OCI-LY1 (cell line): Measurements from ENCODE around the gene GPATCH3.

Experiments used
- H2AFZ ChIP-seq: fragments of 200-600 bp; sonication (generic), shearing (Covaris generic); 2 replicates; pipeline ENCODE4 v1.6.0; 2014; ENCODE audit warnings: antibody characterized with exemption, mild to moderate bottlenecking, low read length
- H3F3A ChIP-seq: fragments of 200-600 bp; sonication (generic), shearing (Covaris generic); 2 replicates; pipeline ENCODE4 v1.6.0; 2014; ENCODE audit warnings: mild to moderate bottlenecking, antibody characterized with exemption, low read length, moderate library complexity; ENCODE audit not compliant: insufficient read depth
- H3K27ac ChIP-seq: fragments of 200-600 bp; sonication (generic); 2 replicates; pipeline ENCODE4 v1.5.1; 2014; ENCODE audit warnings: low read length, mixed run types, mild to moderate bottlenecking, low read depth; ENCODE audit not compliant: poor library complexity, severe bottlenecking
- H3K27me3 ChIP-seq: fragments of 200-600 bp; sonication (generic); 2 replicates; pipeline ENCODE4 v1.6.0; 2014; ENCODE audit warnings: antibody characterized with exemption, mild to moderate bottlenecking, low read length, moderate library complexity; ENCODE audit not compliant: insufficient read depth
- H3K36me3 ChIP-seq: fragments of 200-600 bp; sonication (generic); 2 replicates; pipeline ENCODE4 v1.6.1; 2014; ENCODE audit warnings: mild to moderate bottlenecking, antibody characterized with exemption, low read length, moderate library complexity, mixed read lengths; ENCODE audit not compliant: insufficient read depth
- H3K4me1 ChIP-seq: fragments of 200-600 bp; sonication (generic); 2 replicates; pipeline ENCODE4 v1.5.1; 2014; ENCODE audit warnings: mild to moderate bottlenecking, low read length, moderate library complexity; ENCODE audit not compliant: insufficient read depth, severe bottlenecking
- H3K4me2 ChIP-seq: fragments of 200-600 bp; sonication (generic), shearing (Covaris generic); 2 replicates; pipeline ENCODE4 v1.6.1; 2014; ENCODE audit warnings: low read length
- H3K4me3 ChIP-seq: fragments of 200-600 bp; sonication (generic); 2 replicates; pipeline ENCODE4 v1.5.1; 2014; ENCODE audit warnings: low read length, low read depth, mild to moderate bottlenecking, mixed read lengths; ENCODE audit not compliant: poor library complexity, severe bottlenecking
- H3K79me2 ChIP-seq: fragments of 200-600 bp; shearing (Covaris generic); 2 replicates; pipeline ENCODE4 v1.6.1; 2016; ENCODE audit warnings: mixed run types, low read length, mixed read lengths; ENCODE audit not compliant: insufficient read depth
- H3K9ac ChIP-seq: fragments of 200-600 bp; sonication (generic), shearing (Covaris generic); 2 replicates; pipeline ENCODE4 v1.6.1; 2014; ENCODE audit warnings: mild to moderate bottlenecking, low read length, mixed read lengths
- H3K9me2 ChIP-seq: fragments of 200-600 bp; sonication (generic), shearing (Covaris generic); 2 replicates; pipeline ENCODE4 v1.6.1; 2014; ENCODE audit warnings: low read depth, mild to moderate bottlenecking, low read length, mixed read lengths
- H3K9me3 ChIP-seq: fragments of 200-600 bp; shearing (Covaris generic); 2 replicates; pipeline ENCODE4 v1.6.1; 2014; ENCODE audit warnings: low read length, mixed read lengths
- H4K20me1 ChIP-seq: fragments of 200-600 bp; sonication (generic), shearing (Covaris generic); 2 replicates; pipeline ENCODE4 v1.6.0; 2016; ENCODE audit warnings: mild to moderate bottlenecking, low read length; ENCODE audit not compliant: insufficient read depth
- EZH2 ChIP-seq: fragments of 200-600 bp; sonication (generic), shearing (Covaris generic); IDR thresholded peaks from 2 replicates; pipeline ENCODE4 v1.8.0; 2017; ENCODE audit warnings: borderline replicate concordance, mixed run types, mild to moderate bottlenecking, antibody characterized with exemption, low read length, moderate library complexity, mixed read lengths
- TF ChIP-seq, protein P1 (sequence below): fragments of 200-600 bp; sonication (generic), shearing (Covaris generic); IDR thresholded peaks from 2 replicates; pipeline ENCODE4 v1.5.1; 2017; ENCODE audit warnings: mild to moderate bottlenecking, antibody characterized with exemption, low read length, moderate library complexity, mixed read lengths

GPATCH3 gene

DNA sequence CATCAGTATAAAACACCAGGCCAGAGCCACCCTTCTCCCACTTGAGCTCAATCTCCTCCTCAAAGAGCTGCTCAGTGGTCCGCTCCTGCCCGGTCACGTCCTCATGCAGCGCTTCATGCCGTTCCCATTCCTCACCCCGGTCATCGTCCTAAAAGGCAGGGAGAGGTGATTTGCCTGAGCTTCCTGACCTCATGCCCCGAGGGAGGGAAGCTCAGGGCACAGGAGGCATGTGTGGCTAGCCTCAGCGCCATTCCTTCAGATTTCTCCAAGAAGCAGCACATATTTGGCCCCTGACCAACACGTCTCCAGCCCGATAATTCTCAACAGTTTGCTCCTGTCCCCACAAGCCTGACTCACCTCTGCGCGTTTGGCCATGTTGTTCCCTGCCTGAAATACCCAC is 6.0 kb downstream of the GPATCH3 start:
- Histone ChIP-seq H3K4me2 (no peak overlapping the region), H3K27ac (no peak overlapping the region), H3K27me3 (no peaks in the 10 kb centered on the region), H2AFZ (no peak overlapping the region), H3K4me3 (no peak overlapping the region), H3K4me1 (peaks cover 21% of the 10 kb centered on the region), H3K9ac (no peak overlapping the region), H3K36me3 (peaks cover 44% of the 10 kb centered on the region), H3K9me2 (no peaks in the 10 kb centered on the region), H3F3A (no peaks in the 10 kb centered on the region), H3K9me3 (no peaks in the 10 kb centered on the region), H4K20me1 (no peaks in the 10 kb centered on the region), H3K79me2 (peaks cover 6% of the 10 kb centered on the region)
- TF ChIP-seq, protein P1, sequence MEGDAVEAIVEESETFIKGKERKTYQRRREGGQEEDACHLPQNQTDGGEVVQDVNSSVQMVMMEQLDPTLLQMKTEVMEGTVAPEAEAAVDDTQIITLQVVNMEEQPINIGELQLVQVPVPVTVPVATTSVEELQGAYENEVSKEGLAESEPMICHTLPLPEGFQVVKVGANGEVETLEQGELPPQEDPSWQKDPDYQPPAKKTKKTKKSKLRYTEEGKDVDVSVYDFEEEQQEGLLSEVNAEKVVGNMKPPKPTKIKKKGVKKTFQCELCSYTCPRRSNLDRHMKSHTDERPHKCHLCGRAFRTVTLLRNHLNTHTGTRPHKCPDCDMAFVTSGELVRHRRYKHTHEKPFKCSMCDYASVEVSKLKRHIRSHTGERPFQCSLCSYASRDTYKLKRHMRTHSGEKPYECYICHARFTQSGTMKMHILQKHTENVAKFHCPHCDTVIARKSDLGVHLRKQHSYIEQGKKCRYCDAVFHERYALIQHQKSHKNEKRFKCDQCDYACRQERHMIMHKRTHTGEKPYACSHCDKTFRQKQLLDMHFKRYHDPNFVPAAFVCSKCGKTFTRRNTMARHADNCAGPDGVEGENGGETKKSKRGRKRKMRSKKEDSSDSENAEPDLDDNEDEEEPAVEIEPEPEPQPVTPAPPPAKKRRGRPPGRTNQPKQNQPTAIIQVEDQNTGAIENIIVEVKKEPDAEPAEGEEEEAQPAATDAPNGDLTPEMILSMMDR = no peak

DNA sequence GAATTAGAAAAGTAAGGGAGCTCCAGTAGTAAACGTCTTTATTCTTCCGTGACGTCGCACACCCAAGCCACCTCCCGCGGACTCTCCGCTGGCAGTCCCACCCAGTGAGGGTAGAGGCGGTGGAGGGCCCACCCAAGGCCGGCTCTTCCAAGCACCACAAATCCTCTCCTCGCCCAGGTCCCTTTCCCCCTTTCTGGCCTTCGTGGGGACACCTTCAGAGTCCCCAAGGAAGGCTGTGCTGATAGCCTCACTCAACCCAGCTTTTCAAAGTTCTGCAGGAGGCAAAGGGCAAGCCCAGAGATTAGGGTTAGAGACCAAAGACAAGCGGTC is 9.8 kb downstream of the GPATCH3 start:
- H3K36me3 ChIP-seq = peaks cover 60% of the 10 kb centered on the region

DNA sequence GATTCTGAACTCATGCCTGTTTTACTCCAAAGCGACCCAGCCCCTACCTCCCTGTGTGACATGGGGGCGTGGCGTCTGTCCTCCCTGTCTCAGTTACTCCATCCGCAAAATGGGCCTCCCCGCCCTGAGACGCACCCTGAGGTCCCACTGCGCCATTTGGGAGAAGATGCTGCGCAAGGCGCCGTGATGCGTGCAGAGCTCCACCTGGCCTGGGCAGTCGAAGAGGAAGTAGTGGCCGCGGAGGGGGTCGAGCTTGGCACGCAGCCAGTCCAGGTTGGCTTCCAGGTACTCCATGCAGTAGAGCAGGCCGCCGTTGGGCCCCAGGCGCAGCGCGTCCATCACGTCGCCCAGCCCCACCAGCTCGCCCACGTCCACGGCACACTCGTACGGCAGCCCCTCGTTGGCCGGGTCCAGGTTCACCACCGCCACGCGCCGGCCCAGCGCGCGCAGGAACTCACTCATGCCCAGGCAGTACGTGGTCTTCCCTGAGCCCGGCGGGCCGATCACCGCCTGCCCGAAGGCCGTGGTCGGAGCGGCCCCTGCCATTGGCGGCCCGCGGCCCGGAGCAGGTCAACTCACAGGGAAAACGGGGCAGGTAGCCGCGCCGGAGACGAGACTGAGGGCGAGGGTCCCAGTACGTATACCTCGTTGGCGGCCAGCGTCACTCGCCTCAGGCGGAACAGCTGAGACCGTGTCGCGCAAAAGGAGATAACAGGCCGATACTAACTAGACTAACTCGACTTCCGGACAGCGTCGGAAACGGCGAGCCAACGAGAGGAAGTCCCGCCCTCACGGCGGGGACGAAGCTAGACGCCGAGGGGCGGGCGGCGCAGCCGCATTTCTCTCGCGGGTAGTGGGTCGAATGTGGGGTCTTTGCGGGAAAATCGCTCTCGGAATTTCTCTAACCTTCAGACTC is 10.5 kb downstream of the GPATCH3 start, which contains the start of gene GPN2:
TSS of gene GPN2 (minus strand) at position 733 of the 916 bp plus-strand sequence. CDS start at position 546, 187 bp downstream.
- no peaks in the 10 kb centered on the region for H3K9me2 ChIP-seq
- no peaks in the 10 kb centered on the region for H4K20me1 ChIP-seq
- no peaks in the 10 kb centered on the region for H3K79me2 ChIP-seq
- no peaks in the 10 kb centered on the region for H3F3A ChIP-seq
- no peaks in the 10 kb centered on the region for H3K27me3 ChIP-seq
- peaks cover 18% of the 10 kb centered on the region for H3K4me1 ChIP-seq
- peak within 1 kb of the TSS; percentile 89 for H3K9ac ChIP-seq
- H3K9me3 ChIP-seq = no peaks in the 10 kb centered on the region
- TF ChIP-seq EZH2 = no peak
- TF ChIP-seq, protein P1 = no peak
- no peak within 1 kb of the TSS for H2AFZ ChIP-seq
- H3K27ac ChIP-seq = peak within 1 kb of the TSS; percentile 59
- H3K36me3 ChIP-seq = peaks cover 63% of the 10 kb centered on the region
- peak within 1 kb of the TSS; percentile 81 for H3K4me2 ChIP-seq
- peak within 1 kb of the TSS; percentile 95 for H3K4me3 ChIP-seq

More for the DNA sequence above, 9.8 kb downstream of the GPATCH3 start:
- no peaks in the 10 kb centered on the region for H3K27me3 ChIP-seq
- no peaks in the 10 kb centered on the region for H3K79me2 ChIP-seq
- peak overlapping the region; percentile 95 for H3K4me3 ChIP-seq
- no peaks in the 10 kb centered on the region for H4K20me1 ChIP-seq
- TF ChIP-seq EZH2 = no peak
- TF ChIP-seq, protein P1 = no peak
- no peaks in the 10 kb centered on the region for H3F3A ChIP-seq
- H2AFZ ChIP-seq = no peak overlapping the region
- H3K9me2 ChIP-seq = no peaks in the 10 kb centered on the region
- H3K4me2 ChIP-seq = peak overlapping the region; percentile 81
- H3K27ac ChIP-seq = peak overlapping the region; percentile 59
- H3K4me1 ChIP-seq = peaks cover 18% of the 10 kb centered on the region
- no peaks in the 10 kb centered on the region for H3K9me3 ChIP-seq
- peak overlapping the region; percentile 89 for H3K9ac ChIP-seq
